Lower lobe of right lung (tissue), 2 donors: ENCODE data around the gene SIMC1. TPM values are rescaled to one million over a fixed set of nuclear protein-coding genes. Genes with fewer than 3 reads are reported as not detected.

Experiments used
- ATAC-seq, 2 donors: fragments of 200-7000 bp; cut with Tn5 transposase; one replicate each; pipeline ENCODE4 v1.9.1; 2020 to 2022; ENCODE audit warnings: mild to moderate bottlenecking in 2 of 2, moderate library complexity in 2 of 2
- DNase-seq: peaks from one replicate; pipeline ENCODE4 v3.0.0-alpha.2; 2020
- H3K27ac ChIP-seq: fragments of 200-600 bp; one replicate; pipeline ENCODE4 v1.8.0; 2022
- H3K27me3 ChIP-seq: fragments of 200-600 bp; one replicate; pipeline ENCODE4 v1.8.0; 2022; ENCODE audit warnings: low read depth
- H3K36me3 ChIP-seq: fragments of 200-600 bp; one replicate; pipeline ENCODE4 v1.8.0; 2022; ENCODE audit warnings: mild to moderate bottlenecking
- H3K4me1 ChIP-seq: fragments of 200-600 bp; one replicate; pipeline ENCODE4 v1.8.0; 2022
- H3K4me3 ChIP-seq: fragments of 200-600 bp; one replicate; pipeline ENCODE4 v1.8.0; 2022; ENCODE audit warnings: mild to moderate bottlenecking
- H3K9me3 ChIP-seq: fragments of 200-600 bp; one replicate; pipeline ENCODE4 v1.8.0; 2022
- CTCF ChIP-seq: fragments of 200-600 bp; IDR thresholded peaks from one replicate; pipeline ENCODE4 v1.8.0; 2022; ENCODE audit warnings: antibody characterized with exemption, mild to moderate bottlenecking
- intact Hi-C: fragments of 100-400 bp; cut with DNase I; formaldehyde crosslinking; loops from one replicate; pipeline ENCODE4 v1.11.0; 2022
- total RNA-seq: library from RNA; stranded (reverse); fragmentation: NEBNext Ultra II Directional; extraction: Animal tissue kit (Norgen Biotek cat#: 25700); gene quantifications from one replicate; pipeline ENCODE4 v1.2.1, GENCODE V29; 2021
- donor health status: DM: no; HTN: yes; CAD: no; lungs with severe emphysema.

SIMC1 gene
- total RNA-seq, 1 donor from 2014 or later = 18.0 TPM

GRCh38 chr5:176334031-176334770 is 96.0 kb downstream of the SIMC1 start:
- Histone ChIP-seq H3K4me3 (no peak overlapping the region), H3K27ac (no peak overlapping the region), H3K4me1 (no peaks in the 10 kb centered on the region), H3K9me3 (no peaks in the 10 kb centered on the region), H3K36me3 (peaks cover 29% of the 10 kb centered on the region), H3K27me3 (no peaks in the 10 kb centered on the region)
- ATAC-seq (no peak), DNase-seq (no peak)
- intact Hi-C loops = no loop called here
- no peak for TF ChIP-seq CTCF

- DNase-seq (no peak), ATAC-seq (no peak)
- no peak overlapping the region for H3K27ac ChIP-seq
- intact Hi-C loops = no loop called here
- H3K4me1 ChIP-seq = no peaks in the 10 kb centered on the region
- H3K27me3 ChIP-seq = no peaks in the 10 kb centered on the region
- H3K4me3 ChIP-seq = no peak overlapping the region
- TF ChIP-seq CTCF = no peak
- H3K9me3 ChIP-seq = no peaks in the 10 kb centered on the region
- peaks cover 45% of the 10 kb centered on the region for H3K36me3 ChIP-seq
Measured at GRCh38 chr5:176337913-176338312, 99.7 kb downstream of the SIMC1 start.

GRCh38 chr5:176339304-176339703 is 101.1 kb downstream of the SIMC1 start:
- intact Hi-C loops = no loop called here
- ATAC-seq (no peak), DNase-seq (no peak)
- peaks cover 45% of the 10 kb centered on the region for H3K36me3 ChIP-seq
- H3K4me1 ChIP-seq = no peaks in the 10 kb centered on the region
- no peak overlapping the region for H3K27ac ChIP-seq
- no peaks in the 10 kb centered on the region for H3K9me3 ChIP-seq
- no peak for TF ChIP-seq CTCF
- no peak overlapping the region for H3K4me3 ChIP-seq
- H3K27me3 ChIP-seq = no peaks in the 10 kb centered on the region

- Histone ChIP-seq H3K27me3 (no peaks in the 10 kb centered on the region), H3K4me3 (no peak overlapping the region), H3K27ac (no peak overlapping the region), H3K4me1 (no peaks in the 10 kb centered on the region), H3K36me3 (peaks cover 62% of the 10 kb centered on the region), H3K9me3 (no peaks in the 10 kb centered on the region)
- no peak for TF ChIP-seq CTCF
- ATAC-seq = no peak
- DNase-seq = no peak
- intact Hi-C loops = no loop called here
Measured at GRCh38 chr5:176341325-176342157, 103.3 kb downstream of the SIMC1 start.

- ATAC-seq = no peak
- Histone ChIP-seq H3K9me3 (no peaks in the 10 kb centered on the region), H3K4me3 (no peak overlapping the region), H3K4me1 (no peaks in the 10 kb centered on the region), H3K27me3 (no peaks in the 10 kb centered on the region), H3K36me3 (peaks cover 62% of the 10 kb centered on the region), H3K27ac (no peak overlapping the region)
- no peak for DNase-seq
- intact Hi-C loops = no loop called here
- TF ChIP-seq CTCF = no peak
Measured at GRCh38 chr5:176342158-176342483, 103.9 kb downstream of the SIMC1 start.
